WTC11 (cell line): ENCODE data around the gene ZBTB7C. TPM values are rescaled to one million over a fixed set of nuclear protein-coding genes. Genes with fewer than 3 reads are reported as not detected.

ENCODE experiments used
- ATAC-seq: fragments of 200-7000 bp; cut with Tn5 transposase; 2 replicates; pipeline ENCODE4 v1.10.0; 2021; ENCODE audit warnings: mild to moderate bottlenecking, moderate library complexity
- CTCF ChIA-PET: fragments of 300-600 bp; sonication (Branson Sonifier 250); formaldehyde crosslinking; loops from one replicate; lab custom pipeline; 2021; ENCODE audit warnings: antibody characterized with exemption; lab: Charles Lee
- POLR2A ChIA-PET: fragments of 350-600 bp; sonication (Branson Sonifier 250); formaldehyde crosslinking; loops from one replicate; lab custom pipeline; 2021; ENCODE audit warnings: antibody characterized with exemption; lab: Charles Lee
- DNase-seq: peaks from one replicate; pipeline ENCODE4 v3.0.0; 2021; ENCODE audit warnings: low spot score
- H3K27ac Mint-ChIP-seq: 2 replicates; pipeline ENCODE4 v1.8.0; 2021; ENCODE audit warnings: mixed read lengths
- H3K27me3 Mint-ChIP-seq: 2 replicates; pipeline ENCODE4 v1.8.0; 2021; ENCODE audit warnings: low read depth, mild to moderate bottlenecking, moderate library complexity, mixed read lengths
- H3K36me3 Mint-ChIP-seq: 2 replicates; pipeline ENCODE4 v1.8.0; 2021; ENCODE audit warnings: mixed read lengths
- H3K4me1 Mint-ChIP-seq: 2 replicates; pipeline ENCODE4 v1.8.0; 2022; ENCODE audit warnings: mixed read lengths
- H3K4me3 Mint-ChIP-seq: 2 replicates; pipeline ENCODE4 v1.8.0; 2021; ENCODE audit warnings: mild to moderate bottlenecking, moderate library complexity, mixed read lengths
- H3K9me3 Mint-ChIP-seq: 2 replicates; pipeline ENCODE4 v1.8.0; 2021; ENCODE audit warnings: mixed read lengths
- AFF4 ChIP-seq: sonication (generic); formaldehyde crosslinking; IDR thresholded peaks from 2 replicates; pipeline ENCODE4 v1.8.1; 2023; ENCODE audit warnings: mild to moderate bottlenecking, missing genetic modification reagents, borderline replicate concordance
- FOXJ3 ChIP-seq: sonication (generic); formaldehyde crosslinking; IDR thresholded peaks from 2 replicates; pipeline ENCODE4 v1.9.0; 2021; ENCODE audit warnings: missing genetic modification reagents, mild to moderate bottlenecking, borderline replicate concordance
- FOXP1 ChIP-seq: sonication (generic); formaldehyde crosslinking; IDR thresholded peaks from 2 replicates; pipeline ENCODE4 v1.8.0; 2022; ENCODE audit warnings: missing genetic modification reagents, mild to moderate bottlenecking, moderate library complexity, borderline replicate concordance
- GTF2I ChIP-seq: fragments of 250-450 bp; sonication (Bioruptor Pico); conservative IDR thresholded peaks from 2 replicates; pipeline ENCODE4 v1.4.0; 2021; ENCODE audit warnings: mild to moderate bottlenecking
- JUN ChIP-seq: sonication (generic); formaldehyde crosslinking; IDR thresholded peaks from 2 replicates; pipeline ENCODE4 v1.8.0; 2023; ENCODE audit warnings: mild to moderate bottlenecking, missing genetic modification reagents
- KAT7 ChIP-seq: sonication (generic); formaldehyde crosslinking; IDR thresholded peaks from 2 replicates; pipeline ENCODE4 v1.8.1; 2023; ENCODE audit warnings: missing genetic modification reagents, mild to moderate bottlenecking, borderline replicate concordance
- PRDM15 ChIP-seq: sonication (generic); formaldehyde crosslinking; IDR thresholded peaks from 2 replicates; pipeline ENCODE4 v1.8.0; 2022; ENCODE audit warnings: missing genetic modification reagents
- PRRX2 ChIP-seq: fragments of 250-450 bp; sonication (Bioruptor Pico); IDR thresholded peaks from 2 replicates; pipeline ENCODE4 v1.8.0; 2021; ENCODE audit warnings: mild to moderate bottlenecking
- RORB ChIP-seq: fragments of 250-450 bp; sonication (Bioruptor Pico); IDR thresholded peaks from 2 replicates; pipeline ENCODE4 v1.9.0; 2021; ENCODE audit warnings: mild to moderate bottlenecking
- SMAD3 ChIP-seq: sonication (generic); formaldehyde crosslinking; IDR thresholded peaks from 2 replicates; pipeline ENCODE4 v1.8.0; 2022; ENCODE audit warnings: missing genetic modification reagents, mild to moderate bottlenecking, borderline replicate concordance
- ZNF138 ChIP-seq: sonication (generic); formaldehyde crosslinking; conservative IDR thresholded peaks from 2 replicates; pipeline ENCODE4 v1.8.1; 2022; ENCODE audit warnings: mild to moderate bottlenecking, moderate library complexity, missing genetic modification reagents
- ZNF232 ChIP-seq: sonication (generic); formaldehyde crosslinking; IDR thresholded peaks from 2 replicates; pipeline ENCODE4 v1.8.0; 2022; ENCODE audit warnings: mild to moderate bottlenecking, missing genetic modification reagents
- ZNF317 ChIP-seq: sonication (generic); formaldehyde crosslinking; IDR thresholded peaks from 2 replicates; pipeline ENCODE4 v1.8.1; 2023; ENCODE audit warnings: low read depth, mild to moderate bottlenecking, moderate library complexity, missing genetic modification reagents, borderline replicate concordance
- ZNF423 ChIP-seq: fragments of 250-450 bp; sonication (Bioruptor Pico); IDR thresholded peaks from 2 replicates; pipeline ENCODE4 v2.1.2; 2022; ENCODE audit warnings: mild to moderate bottlenecking, moderate library complexity
- ZNF512 ChIP-seq: sonication (generic); formaldehyde crosslinking; IDR thresholded peaks from 2 replicates; pipeline ENCODE4 v1.8.1; 2022; ENCODE audit warnings: missing genetic modification reagents, borderline replicate concordance
- total RNA-seq: library from RNA; stranded (reverse); gene quantifications from 3 replicates; pipeline ENCODE4 v1.2.3, GENCODE V29; 2021
- TF ChIP-seq, protein P1 (sequence below): fragments of 250-450 bp; sonication (Bioruptor Pico); conservative IDR thresholded peaks from 2 replicates; pipeline ENCODE4 v1.9.0; 2021; ENCODE audit warnings: mild to moderate bottlenecking

The ZBTB7C gene
- total RNA-seq, 1 experiment from 2014 or later = 0.48 TPM

DNA sequence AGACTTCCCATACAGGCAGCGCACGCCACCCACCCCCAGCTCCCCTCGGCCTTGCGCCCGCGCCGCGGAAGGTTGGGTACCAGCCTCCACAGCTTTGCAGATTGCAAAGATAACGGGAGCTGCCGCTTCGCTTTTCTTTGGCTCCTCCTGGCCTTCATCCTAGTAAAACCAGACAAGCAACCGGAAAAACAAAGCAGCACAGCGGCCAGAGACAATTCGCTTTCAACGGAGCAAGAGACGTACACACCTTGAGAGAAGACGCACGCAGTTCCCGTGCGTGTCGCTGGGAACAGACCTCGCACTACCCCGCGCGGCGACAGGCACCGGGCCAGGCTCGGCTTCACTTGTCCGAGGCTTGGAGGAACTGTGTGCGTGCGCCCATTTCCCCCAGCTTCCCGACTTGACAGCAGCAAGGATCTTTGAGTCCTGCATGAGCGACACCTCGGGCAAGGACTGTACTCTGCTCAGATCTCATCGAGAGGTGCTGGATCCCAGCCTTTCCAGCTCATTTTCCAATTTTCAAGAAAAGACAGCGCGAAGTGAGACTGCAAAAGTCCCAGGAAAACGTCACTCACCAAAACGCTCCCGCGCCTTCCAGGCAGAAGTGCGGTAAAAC lies 964 bp downstream of the ZBTB7C start (continued):
- TF ChIP-seq PRDM15 (CRISPR knock-in tag) (no peak), ZNF317 (no peak)

GRCh38 chr18:48407358-48407757 lies 1.8 kb downstream of the ZBTB7C start:
- CTCF ChIA-PET = interaction anchor here (1.0 to 2.6 kb wide), 2 partner anchors 38 to 177 kb away, joined by 7 to 9 read pairs; no protein-coding TSS in a partner anchor
- no peak overlapping the region for H3K27ac Mint-ChIP-seq
- no peaks in the 10 kb centered on the region for H3K9me3 Mint-ChIP-seq
- DNase-seq (no peak), ATAC-seq (no peak)
- peaks cover 75% of the 10 kb centered on the region for H3K27me3 Mint-ChIP-seq
- peaks cover 28% of the 10 kb centered on the region for H3K4me1 Mint-ChIP-seq
- no peaks in the 10 kb centered on the region for H3K36me3 Mint-ChIP-seq
- no peak for TF ChIP-seq FOXJ3
- TF ChIP-seq, all 79 proteins: peak for 0
- POLR2A ChIA-PET = interaction anchor here (0.6 kb wide), 1 partner anchor 12 kb away, joined by 3 read pairs; no protein-coding TSS in a partner anchor
- peak overlapping the region; percentile 84 for H3K4me3 Mint-ChIP-seq

DNA sequence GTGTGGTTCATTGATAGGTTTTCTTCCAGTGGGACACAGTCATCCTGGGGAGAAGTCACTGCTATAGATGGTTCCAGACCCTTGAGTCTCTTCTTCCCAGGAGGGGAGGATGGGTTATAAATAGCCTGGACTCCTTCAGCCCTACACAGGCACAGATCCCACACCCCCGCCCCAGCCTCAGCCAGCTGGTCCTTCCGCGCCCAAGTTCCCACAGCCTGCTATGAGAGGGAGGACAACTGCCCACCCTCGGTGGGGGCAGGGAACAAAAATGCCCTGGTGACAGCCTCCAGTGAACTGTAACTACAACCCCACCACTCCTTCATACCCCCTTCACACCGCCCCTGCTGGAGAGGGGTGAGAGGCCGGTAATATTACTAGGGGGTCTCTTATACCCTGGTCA lies 3.2 kb downstream of the ZBTB7C start:
- no peak for TF ChIP-seq ZNF232 (CRISPR knock-in tag)
- no peak for TF ChIP-seq ZNF138 (CRISPR knock-in tag)
- no peak for TF ChIP-seq PRRX2 (CRISPR knock-in tag)
- no peak for TF ChIP-seq RORB (CRISPR knock-in tag)
- TF ChIP-seq FOXP1 = no peak
- no peak for TF ChIP-seq GTF2I (CRISPR knock-in tag)
- TF ChIP-seq KAT7 (CRISPR knock-in tag) = no peak
- no peak for TF ChIP-seq AFF4 (CRISPR knock-in tag)
- peaks cover 27% of the 10 kb centered on the region for H3K4me1 Mint-ChIP-seq
- H3K27me3 Mint-ChIP-seq = peaks cover 61% of the 10 kb centered on the region
- ATAC-seq (no peak), DNase-seq (no peak)
- H3K9me3 Mint-ChIP-seq = no peaks in the 10 kb centered on the region
- no peak overlapping the region for H3K4me3 Mint-ChIP-seq
- POLR2A ChIA-PET = no interaction called here
- no peaks in the 10 kb centered on the region for H3K36me3 Mint-ChIP-seq
- H3K27ac Mint-ChIP-seq = no peak overlapping the region
- CTCF ChIA-PET = no interaction called here

- no peaks in the 10 kb centered on the region for H3K9me3 Mint-ChIP-seq
- POLR2A ChIA-PET = no interaction called here
- peaks cover 53% of the 10 kb centered on the region for H3K27me3 Mint-ChIP-seq
- no peak overlapping the region for H3K27ac Mint-ChIP-seq
- no peaks in the 10 kb centered on the region for H3K36me3 Mint-ChIP-seq
- CTCF ChIA-PET = interaction anchor here (0.6 to 1.0 kb wide), 4 partner anchors 41 to 367 kb away, joined by 3 to 6 read pairs (median 3); no protein-coding TSS in a partner anchor
- H3K4me1 Mint-ChIP-seq = peaks cover 23% of the 10 kb centered on the region
- no peak for ATAC-seq
- no peak for DNase-seq
- H3K4me3 Mint-ChIP-seq = no peak overlapping the region
- TF ChIP-seq SMAD3 (CRISPR knock-in tag) (no peak), ZNF512 (CRISPR knock-in tag) (no peak), FOXP1 (no peak), JUN (CRISPR knock-in tag) (no peak), ZNF423 (CRISPR knock-in tag) (no peak), KAT7 (CRISPR knock-in tag) (no peak)
- TF ChIP-seq, protein P1, sequence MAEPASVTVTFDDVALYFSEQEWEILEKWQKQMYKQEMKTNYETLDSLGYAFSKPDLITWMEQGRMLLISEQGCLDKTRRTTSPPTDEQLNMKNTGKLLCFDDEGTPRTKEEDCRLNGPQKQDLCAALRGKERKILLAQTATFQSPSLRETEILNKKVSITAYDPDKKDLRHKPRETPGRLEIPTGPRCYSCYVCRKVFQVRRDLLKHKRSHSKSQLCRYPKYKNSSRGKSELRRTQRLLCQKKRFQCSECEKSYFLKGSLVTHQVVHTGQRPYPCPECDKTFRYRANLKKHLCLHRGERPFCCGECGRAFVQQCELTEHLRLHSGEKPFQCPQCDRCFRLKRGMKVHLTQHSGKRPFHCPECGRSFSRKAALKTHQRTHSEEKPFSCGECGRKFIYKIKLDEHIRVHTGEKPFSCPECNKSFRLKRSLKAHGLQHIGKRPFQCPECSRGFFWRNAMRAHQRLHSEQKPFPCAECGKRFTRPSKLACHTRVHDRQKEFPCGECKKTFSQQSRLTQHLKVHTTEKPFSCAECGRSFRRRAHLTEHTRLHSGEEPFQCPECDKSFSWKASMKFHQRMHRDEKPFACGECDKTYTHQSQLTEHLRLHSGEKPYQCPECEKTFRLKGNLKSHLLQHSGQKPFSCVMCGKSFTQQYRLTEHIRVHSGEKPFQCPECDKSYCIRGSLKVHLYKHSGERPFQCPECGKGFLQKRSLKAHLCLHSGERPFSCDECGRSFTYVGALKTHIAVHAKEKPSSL = no peak
Observed at GRCh38 chr18:48404716-48405507, 4.3 kb downstream of the ZBTB7C start.
